Keratinocyte (primary cell): ENCODE data around the gene SLC25A21. TPM values are rescaled to one million over a fixed set of nuclear protein-coding genes. Genes with fewer than 3 reads are reported as not detected.

Experiments
- DNase-seq: peaks from one replicate; pipeline ENCODE4 v3.0.0-alpha.2; 2011; ENCODE audit warnings: low read depth, missing footprints, low spot score
- FAIRE-seq: peaks from 2 replicates; lab custom pipeline; 2011; peaks lifted over from hg19 to GRCh38; lab: Jason Lieb, UNC
- H2AFZ ChIP-seq: 2 replicates; pipeline ENCODE4 v1.6.0; 2012; ENCODE audit warnings: low read length, control low read depth, inconsistent platforms; ENCODE audit not compliant: control insufficient read depth
- H3K27ac ChIP-seq: 2 replicates; pipeline ENCODE4 v1.5.1; 2011; ENCODE audit warnings: low read length; ENCODE audit not compliant: control insufficient read depth, insufficient read depth
- H3K27me3 ChIP-seq: 3 replicates; pipeline ENCODE4 v1.6.0; 2011; ENCODE audit warnings: low read length; ENCODE audit not compliant: control insufficient read depth, insufficient read depth; ENCODE audit errors: extremely low read depth
- H3K36me3 ChIP-seq, 2 experiments: 2 replicates in 1 of 2; 3 replicates in 1 of 2; pipeline ENCODE4 v1.5.1; 2011; ENCODE audit warnings: low read length in 2 of 2, mild to moderate bottlenecking in 1 of 2; ENCODE audit not compliant: control insufficient read depth in 2 of 2, insufficient read depth in 2 of 2; ENCODE audit errors: extremely low read depth in 1 of 2
- H3K4me1 ChIP-seq: 3 replicates; pipeline ENCODE4 v1.5.1; 2011; ENCODE audit warnings: low read length; ENCODE audit not compliant: control insufficient read depth, insufficient read depth; ENCODE audit errors: extremely low read depth
- H3K4me2 ChIP-seq: 3 replicates; pipeline ENCODE4 v1.6.0; 2011; ENCODE audit warnings: low read depth, low read length; ENCODE audit not compliant: control insufficient read depth, insufficient read depth; ENCODE audit errors: extremely low read depth
- H3K4me3 ChIP-seq, 3 experiments: fragments of 200-600 bp in 1 of 3; sonication (generic) in 1 of 3; 2 replicates in 2 of 3; 3 replicates in 1 of 3; pipeline ENCODE4 v1.5.1; 2011 to 2016; ENCODE audit warnings: low read length in 3 of 3, mild to moderate bottlenecking in 3 of 3, control low read depth in 2 of 3, inconsistent platforms in 1 of 3, low read depth in 1 of 3, mixed read lengths in 1 of 3, mixed run types in 1 of 3, moderate library complexity in 1 of 3; ENCODE audit not compliant: control insufficient read depth in 2 of 3, insufficient read depth in 2 of 3; ENCODE audit errors: extremely low read depth in 1 of 3
- H3K79me2 ChIP-seq: 2 replicates; pipeline ENCODE4 v1.6.0; 2012; ENCODE audit warnings: low read length; ENCODE audit not compliant: control insufficient read depth, insufficient read depth
- H3K9ac ChIP-seq: 3 replicates; pipeline ENCODE4 v1.6.0; 2011; ENCODE audit warnings: low read length; ENCODE audit not compliant: control insufficient read depth, insufficient read depth; ENCODE audit errors: extremely low read depth
- H3K9me1 ChIP-seq: 3 replicates; pipeline ENCODE4 v1.6.0; 2011; ENCODE audit warnings: low read length; ENCODE audit not compliant: control insufficient read depth, insufficient read depth; ENCODE audit errors: extremely low read depth
- H3K9me3 ChIP-seq: 2 replicates; pipeline ENCODE4 v1.5.1; 2012; ENCODE audit warnings: low read depth, low read length; ENCODE audit not compliant: control insufficient read depth
- H4K20me1 ChIP-seq: 3 replicates; pipeline ENCODE4 v1.6.0; 2011; ENCODE audit warnings: low read length; ENCODE audit not compliant: control insufficient read depth, insufficient read depth; ENCODE audit errors: extremely low read depth
- EZH2 ChIP-seq: IDR thresholded peaks from one replicate; pipeline ENCODE4 v1.6.1; 2012; ENCODE audit warnings: inconsistent platforms, mild to moderate bottlenecking, low read length, moderate library complexity
- dilution Hi-C: fragments of 300-500 bp; cut with MboI; formaldehyde crosslinking; loops from one replicate; pipeline ENCODE4 v1.7.0; 2020; ENCODE audit warnings: low sequenced_read_pairs; ENCODE audit not compliant: extremely low pct_ligation_motif_present
- polyA plus RNA-seq, 5 experiments: library from polyadenylated mRNA; depleted of rRNA in 3 of 5; stranded (reverse) in 3 of 5; stranded (forward) in 1 of 5; unstranded in 1 of 5; fragments of >200 nt; gene quantifications; 1 replicate in 1 of 5; 2 replicates in 3 of 5; 3 replicates in 1 of 5; pipeline versions ENCODE4 v1.2.1 to v1.2.3, GENCODE V29; 2011 to 2012; ENCODE audit warnings: missing spikeins in 2 of 5, low read depth in 1 of 5, low replicate concordance in 1 of 5
- TF ChIP-seq, protein P1 (sequence below), 3 experiments: IDR thresholded peaks in 1 of 3; conservative IDR thresholded peaks in 1 of 3; optimal IDR thresholded peaks in 1 of 3; 2 replicates in 2 of 3; 3 replicates in 1 of 3; pipeline versions ENCODE3 to v1.5.1; 2011; ENCODE audit warnings: low read length in 3 of 3, mild to moderate bottlenecking in 3 of 3, moderate library complexity in 2 of 3, control low read depth in 1 of 3, inconsistent platforms in 1 of 3; ENCODE audit not compliant: insufficient read depth in 2 of 3; ENCODE audit errors: extremely low read depth in 1 of 3

The SLC25A21 gene
- polyA plus RNA-seq, 1 donor (not counting 4 experiments of a cell fraction or from before 2014, with no cell fraction given) = 0.66 TPM

DNA sequence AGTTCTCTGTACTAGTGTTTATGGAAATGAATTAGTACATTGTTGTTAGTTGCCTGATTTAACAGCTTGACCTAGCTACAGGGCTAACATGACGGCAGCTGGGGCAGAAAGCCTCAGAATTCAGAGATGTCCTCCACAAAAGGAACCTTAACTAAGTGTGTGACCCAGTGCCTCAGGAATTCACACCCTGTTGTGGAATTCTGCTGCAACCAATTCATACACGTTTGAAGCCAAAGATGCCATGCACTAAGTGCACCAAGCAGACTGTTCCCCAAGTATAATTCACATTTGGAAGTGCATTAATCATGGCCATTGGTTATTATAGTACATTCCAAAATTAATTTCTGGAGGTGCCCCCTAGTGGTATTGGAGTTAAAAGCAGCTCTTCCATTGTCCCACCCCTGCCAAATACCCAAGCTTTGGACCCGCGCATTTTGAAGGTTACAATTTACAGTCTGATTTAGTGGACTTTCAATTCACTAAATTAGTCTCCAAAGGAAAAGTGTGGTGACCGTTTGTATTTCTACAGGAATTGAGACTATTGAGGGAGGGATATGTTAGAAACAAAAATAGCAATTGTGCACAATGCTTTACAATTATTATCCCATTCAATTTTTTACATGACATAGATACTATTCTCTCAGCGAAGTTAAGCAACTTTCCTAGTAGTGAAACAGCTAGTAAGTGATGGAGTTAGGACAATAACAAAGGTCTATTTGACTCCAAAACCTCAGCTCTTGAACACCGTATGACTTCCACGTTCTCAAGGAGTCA lies 424.8 kb downstream of the SLC25A21 start:
- Histone ChIP-seq H3K4me1 (no peaks in the 10 kb centered on the region), H3K79me2 (no peaks in the 10 kb centered on the region), H3K9me3 (no peaks in the 10 kb centered on the region), H3K36me3 (no peaks in the 10 kb centered on the region), H3K4me3 (no peak overlapping the region), H3K4me2 (no peak overlapping the region), H2AFZ (no peak overlapping the region), H3K9ac (no peak overlapping the region), H3K27me3 (peaks cover 3% of the 10 kb centered on the region), H3K9me1 (no peaks in the 10 kb centered on the region), H4K20me1 (no peaks in the 10 kb centered on the region), H3K27ac (no peak overlapping the region)
- dilution Hi-C loops = no loop called here
- DNase-seq (no peak), FAIRE-seq (no peak)
- TF ChIP-seq EZH2 = no peak
- TF ChIP-seq, protein P1, sequence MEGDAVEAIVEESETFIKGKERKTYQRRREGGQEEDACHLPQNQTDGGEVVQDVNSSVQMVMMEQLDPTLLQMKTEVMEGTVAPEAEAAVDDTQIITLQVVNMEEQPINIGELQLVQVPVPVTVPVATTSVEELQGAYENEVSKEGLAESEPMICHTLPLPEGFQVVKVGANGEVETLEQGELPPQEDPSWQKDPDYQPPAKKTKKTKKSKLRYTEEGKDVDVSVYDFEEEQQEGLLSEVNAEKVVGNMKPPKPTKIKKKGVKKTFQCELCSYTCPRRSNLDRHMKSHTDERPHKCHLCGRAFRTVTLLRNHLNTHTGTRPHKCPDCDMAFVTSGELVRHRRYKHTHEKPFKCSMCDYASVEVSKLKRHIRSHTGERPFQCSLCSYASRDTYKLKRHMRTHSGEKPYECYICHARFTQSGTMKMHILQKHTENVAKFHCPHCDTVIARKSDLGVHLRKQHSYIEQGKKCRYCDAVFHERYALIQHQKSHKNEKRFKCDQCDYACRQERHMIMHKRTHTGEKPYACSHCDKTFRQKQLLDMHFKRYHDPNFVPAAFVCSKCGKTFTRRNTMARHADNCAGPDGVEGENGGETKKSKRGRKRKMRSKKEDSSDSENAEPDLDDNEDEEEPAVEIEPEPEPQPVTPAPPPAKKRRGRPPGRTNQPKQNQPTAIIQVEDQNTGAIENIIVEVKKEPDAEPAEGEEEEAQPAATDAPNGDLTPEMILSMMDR (optimal IDR thresholded peaks at IDR 0.05 in 1 of 3, IDR thresholded peaks at IDR 0.05 in 1 of 3, conservative IDR thresholded peaks at IDR 0.05 in 1 of 3; ENCODE audit: extremely low read depth in 1 of 3, insufficient read depth in 2 of 3, low read length in 3 of 3) = peak; percentile 38 to 59 (median 55)

DNA sequence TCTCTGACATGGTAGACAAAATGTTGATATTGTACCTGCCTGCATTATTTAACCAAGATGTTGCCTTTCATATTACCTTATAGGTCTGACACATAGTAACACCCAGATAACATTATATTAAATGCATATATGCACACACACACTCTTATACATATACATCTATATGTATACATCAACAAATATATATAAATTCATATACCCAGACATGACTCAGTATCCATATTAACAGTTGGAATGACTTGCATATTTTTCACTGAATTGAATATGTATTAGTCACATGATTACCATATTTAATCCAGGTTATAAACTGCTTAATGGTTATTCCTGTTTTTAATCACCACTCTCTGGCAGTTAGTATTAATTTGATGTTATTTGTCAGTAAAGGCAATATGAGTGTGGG lies 425.5 kb downstream of the SLC25A21 start:
- no peaks in the 10 kb centered on the region for H3K79me2 ChIP-seq
- H3K9me3 ChIP-seq = no peaks in the 10 kb centered on the region
- DNase-seq (no peak), FAIRE-seq (no peak)
- H2AFZ ChIP-seq = no peak overlapping the region
- no peak overlapping the region for H3K4me2 ChIP-seq
- no peak overlapping the region for H3K9ac ChIP-seq
- no peak overlapping the region for H3K27ac ChIP-seq
- H3K36me3 ChIP-seq = no peaks in the 10 kb centered on the region
- H3K27me3 ChIP-seq = peaks cover 3% of the 10 kb centered on the region
- no peak overlapping the region for H3K4me3 ChIP-seq
- H4K20me1 ChIP-seq = no peaks in the 10 kb centered on the region
- dilution Hi-C loops = no loop called here
- no peaks in the 10 kb centered on the region for H3K4me1 ChIP-seq
- no peaks in the 10 kb centered on the region for H3K9me1 ChIP-seq
- TF ChIP-seq EZH2 = no peak
- TF ChIP-seq, protein P1 (optimal IDR thresholded peaks at IDR 0.05 in 1 of 3, IDR thresholded peaks at IDR 0.05 in 1 of 3, conservative IDR thresholded peaks at IDR 0.05 in 1 of 3; ENCODE audit: extremely low read depth in 1 of 3, insufficient read depth in 2 of 3, low read length in 3 of 3) = no peak
